22Rv1 (cell line): Measurements from ENCODE around the gene SERPINB4.

Source experiments
- ZFX ChIP-seq: fragments of 450-650 bp; IDR thresholded peaks from 2 replicates; pipeline ENCODE4 v1.6.1; 2017; ENCODE audit warnings: antibody characterized with exemption, borderline replicate concordance
- TF ChIP-seq, protein P1 (sequence below): fragments of 450-650 bp; IDR thresholded peaks from 2 replicates; pipeline ENCODE4 v1.5.1; 2017; ENCODE audit warnings: mild to moderate bottlenecking

DNA sequence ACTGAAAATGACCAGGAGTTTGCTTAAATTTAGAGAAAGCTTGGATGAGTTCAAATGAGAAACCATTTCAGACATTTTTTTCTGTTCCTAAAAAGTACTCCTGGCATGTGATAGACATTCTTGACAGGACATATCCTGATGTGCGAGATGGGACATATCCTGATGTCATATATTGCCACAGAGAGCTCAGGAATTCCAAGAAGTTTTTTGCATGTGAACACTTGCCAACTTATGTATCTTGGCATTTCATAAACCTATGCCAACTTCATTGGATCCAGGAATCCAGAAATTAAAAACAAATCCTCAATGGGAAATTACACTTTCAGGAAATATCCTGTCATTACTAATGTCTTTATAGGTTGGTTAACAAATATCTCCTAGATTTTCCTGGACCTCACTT lies 20.5 kb upstream of the SERPINB4 start:
- TF ChIP-seq, protein P1, sequence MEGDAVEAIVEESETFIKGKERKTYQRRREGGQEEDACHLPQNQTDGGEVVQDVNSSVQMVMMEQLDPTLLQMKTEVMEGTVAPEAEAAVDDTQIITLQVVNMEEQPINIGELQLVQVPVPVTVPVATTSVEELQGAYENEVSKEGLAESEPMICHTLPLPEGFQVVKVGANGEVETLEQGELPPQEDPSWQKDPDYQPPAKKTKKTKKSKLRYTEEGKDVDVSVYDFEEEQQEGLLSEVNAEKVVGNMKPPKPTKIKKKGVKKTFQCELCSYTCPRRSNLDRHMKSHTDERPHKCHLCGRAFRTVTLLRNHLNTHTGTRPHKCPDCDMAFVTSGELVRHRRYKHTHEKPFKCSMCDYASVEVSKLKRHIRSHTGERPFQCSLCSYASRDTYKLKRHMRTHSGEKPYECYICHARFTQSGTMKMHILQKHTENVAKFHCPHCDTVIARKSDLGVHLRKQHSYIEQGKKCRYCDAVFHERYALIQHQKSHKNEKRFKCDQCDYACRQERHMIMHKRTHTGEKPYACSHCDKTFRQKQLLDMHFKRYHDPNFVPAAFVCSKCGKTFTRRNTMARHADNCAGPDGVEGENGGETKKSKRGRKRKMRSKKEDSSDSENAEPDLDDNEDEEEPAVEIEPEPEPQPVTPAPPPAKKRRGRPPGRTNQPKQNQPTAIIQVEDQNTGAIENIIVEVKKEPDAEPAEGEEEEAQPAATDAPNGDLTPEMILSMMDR, result no peak
- TF ChIP-seq ZFX, result no peak
